ENCODE results near the gene RSPH6A.
A peak's percentile ranks its signal among the peaks of the same experiment; 100 is the strongest.

The RSPH6A gene

DNA sequence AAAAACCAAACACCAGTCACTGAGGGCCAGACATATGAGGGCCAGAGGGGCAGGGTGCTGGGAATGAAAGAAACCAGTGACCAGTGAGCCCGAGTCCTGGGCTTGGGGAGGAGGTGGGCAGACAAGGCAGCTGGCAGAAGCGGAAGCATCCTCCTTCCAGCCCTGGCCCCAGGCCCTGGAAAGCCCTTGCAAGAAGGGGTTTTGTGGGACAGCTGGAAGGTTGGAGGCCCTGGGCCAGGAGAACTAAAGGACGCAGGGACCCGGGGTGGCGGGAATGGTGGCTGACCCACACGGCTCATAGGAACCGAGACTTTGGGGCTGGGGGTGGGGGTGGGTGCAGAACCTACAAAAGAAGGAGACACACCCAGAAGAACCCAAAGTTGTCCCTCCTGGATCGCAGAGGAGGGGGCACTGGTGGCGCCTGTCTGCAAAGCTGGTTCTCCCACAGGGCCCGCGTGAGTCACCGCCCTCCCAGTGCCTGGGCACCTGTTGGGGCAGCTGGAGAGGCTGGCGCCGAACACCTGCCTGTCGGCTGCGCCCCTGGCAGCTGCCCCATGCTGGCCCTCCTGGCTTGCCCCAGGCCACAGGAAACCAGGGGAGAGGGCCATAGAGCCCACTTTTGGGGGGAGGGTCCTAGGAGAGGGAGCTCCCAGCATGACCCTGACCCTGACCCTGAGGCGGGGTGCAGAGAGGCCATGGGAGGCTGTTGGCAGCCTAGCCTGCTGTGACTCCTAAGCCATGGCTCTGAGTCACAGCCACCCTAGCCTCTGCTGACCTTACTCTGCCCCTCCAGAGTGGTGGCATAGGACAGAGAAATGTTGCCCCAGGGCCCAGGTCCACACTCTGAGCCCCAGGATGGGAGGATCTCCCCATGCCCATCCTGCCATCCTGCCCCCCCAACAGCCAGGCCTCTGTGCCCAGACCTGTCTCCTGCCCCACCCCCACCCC, 33.6 kb downstream of the RSPH6A start:
- no peak for DNase-seq (ENCODE audit: low read depth in 2 of 2)

DNA sequence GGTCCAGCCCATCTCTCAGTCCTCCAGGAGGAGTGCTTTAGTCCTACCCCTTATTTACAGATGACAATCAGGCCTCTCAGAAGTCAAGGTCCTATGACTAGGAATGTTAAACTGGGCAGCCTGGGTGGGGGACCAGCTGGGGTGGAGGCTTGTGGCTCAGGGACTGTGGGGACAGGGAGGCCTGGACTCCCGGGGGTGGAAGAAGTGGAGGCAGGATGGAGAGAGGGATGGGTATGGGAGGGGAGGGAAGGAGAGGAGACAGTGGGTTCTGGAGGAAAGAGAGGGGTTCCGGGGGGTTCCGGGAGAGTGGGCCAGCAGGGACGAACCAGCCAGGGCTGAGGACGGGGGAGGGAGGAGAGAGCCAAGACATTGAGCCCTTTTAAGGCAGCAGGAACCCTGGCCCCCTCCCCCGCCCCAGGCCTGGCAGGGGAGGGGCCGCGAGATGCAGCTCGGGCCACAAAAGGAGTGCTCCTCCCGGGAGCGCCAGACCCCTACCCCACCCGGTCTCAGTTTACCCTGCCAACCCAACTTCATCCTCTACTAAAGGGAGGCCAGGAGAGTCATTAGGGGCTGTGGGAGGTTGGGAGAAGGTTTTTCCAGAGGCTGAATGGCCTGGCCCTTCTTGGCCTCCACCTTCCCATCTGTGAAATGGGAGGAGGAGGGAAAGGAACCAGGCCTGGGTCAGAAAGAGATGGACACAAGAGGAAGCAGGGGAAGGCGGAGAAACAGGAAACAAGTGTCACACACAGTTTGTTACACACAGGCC, 34.5 kb downstream of the RSPH6A start:
- no peak for DNase-seq (ENCODE audit: low read depth in 2 of 2)

DNA sequence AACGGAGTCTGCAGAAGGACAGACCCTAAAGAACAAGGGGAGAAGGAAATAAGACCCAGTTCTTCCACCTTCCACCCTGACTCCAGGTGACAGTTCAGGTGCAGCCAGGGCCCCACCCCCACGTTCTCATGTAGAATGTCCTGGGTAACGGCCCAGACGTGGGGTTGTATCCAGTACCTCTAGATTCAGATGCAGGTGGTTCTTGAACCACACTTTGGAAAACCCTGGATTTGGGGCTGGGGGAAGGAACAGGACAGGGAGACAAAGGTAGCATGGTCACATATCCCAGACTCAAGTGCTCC, 35.0 kb downstream of the RSPH6A start:
- no peak for DNase-seq (ENCODE audit: low read depth in 2 of 2)

DNA sequence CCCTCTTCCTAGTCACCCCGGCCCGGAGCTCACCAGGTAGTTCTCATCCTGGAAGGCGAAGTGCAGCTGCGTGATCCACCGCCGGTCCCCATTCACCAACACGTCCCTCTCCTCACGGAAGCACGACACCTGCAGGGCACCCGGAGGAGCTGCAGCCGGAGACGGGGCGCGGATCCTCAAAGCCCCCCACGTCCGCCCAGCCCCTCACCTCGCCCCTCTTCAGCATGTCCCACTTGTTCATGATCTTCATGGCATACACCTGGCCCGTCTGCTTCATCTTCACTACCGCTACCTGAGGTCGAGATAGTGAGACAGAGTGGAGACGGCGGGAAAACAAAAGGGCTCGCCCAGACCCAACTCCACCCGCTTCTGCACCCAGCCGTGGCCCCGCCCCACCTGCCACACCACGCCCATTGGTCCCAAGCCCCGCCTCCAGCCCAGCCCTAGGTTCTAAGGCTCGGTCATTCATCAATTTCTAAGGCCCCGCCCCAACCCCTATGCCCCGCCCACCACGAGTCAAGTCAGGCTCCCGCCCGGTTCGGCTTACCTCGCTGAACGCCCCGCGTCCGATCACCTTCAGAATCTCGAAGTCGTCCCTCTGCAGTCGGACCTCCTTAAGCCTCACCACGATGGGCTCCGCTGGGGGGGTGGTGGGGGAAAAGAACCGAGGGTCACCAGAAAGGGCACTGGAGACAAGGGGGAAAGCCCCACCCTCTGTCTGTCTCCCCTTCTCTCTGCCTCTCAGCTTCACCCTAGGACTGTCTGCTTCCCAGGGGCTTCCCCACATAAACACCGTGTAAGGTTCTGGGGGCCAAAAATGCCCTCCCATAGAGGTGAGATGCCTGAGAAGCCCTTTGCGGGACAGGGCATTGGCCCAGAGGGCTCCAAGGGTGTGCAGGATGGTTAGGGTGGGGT, 35.6 kb downstream of the RSPH6A start:
- DNase-seq (ENCODE audit: low read depth in 2 of 2) = peak; percentile 64 to 65

DNA sequence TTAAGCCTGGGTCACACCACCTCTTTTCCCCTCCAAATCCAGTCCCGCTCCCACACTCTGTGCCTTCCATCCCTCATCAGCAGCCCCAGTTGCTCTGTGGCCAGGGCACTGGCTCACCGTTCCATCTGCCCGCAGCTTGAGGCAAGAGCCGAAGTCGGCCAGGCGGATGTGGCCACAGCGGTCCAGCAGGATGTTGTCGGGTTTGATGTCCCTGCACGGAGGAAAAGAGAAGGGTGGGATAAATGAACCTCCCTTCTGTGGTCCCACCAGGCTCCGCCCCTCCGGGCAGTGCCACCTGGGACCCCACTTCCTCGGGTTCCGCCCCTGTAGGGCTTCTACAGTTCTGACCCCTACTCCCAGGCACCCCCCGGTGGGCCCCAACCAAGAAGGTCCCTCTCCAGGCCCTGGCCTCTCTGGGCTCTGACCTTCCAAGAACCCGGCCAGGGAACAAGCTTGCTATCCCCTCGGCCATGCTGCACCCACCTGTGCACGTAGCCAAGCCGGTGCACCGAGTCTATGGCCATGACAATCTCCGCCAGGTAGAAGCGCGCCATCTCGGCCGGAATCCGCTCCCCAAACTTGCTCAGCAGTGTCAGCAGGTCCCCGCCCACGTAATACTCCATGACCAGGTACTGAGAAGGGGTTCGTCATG, 37.0 kb downstream of the RSPH6A start:
- no peak for DNase-seq (ENCODE audit: low read depth in 2 of 2)

DNA sequence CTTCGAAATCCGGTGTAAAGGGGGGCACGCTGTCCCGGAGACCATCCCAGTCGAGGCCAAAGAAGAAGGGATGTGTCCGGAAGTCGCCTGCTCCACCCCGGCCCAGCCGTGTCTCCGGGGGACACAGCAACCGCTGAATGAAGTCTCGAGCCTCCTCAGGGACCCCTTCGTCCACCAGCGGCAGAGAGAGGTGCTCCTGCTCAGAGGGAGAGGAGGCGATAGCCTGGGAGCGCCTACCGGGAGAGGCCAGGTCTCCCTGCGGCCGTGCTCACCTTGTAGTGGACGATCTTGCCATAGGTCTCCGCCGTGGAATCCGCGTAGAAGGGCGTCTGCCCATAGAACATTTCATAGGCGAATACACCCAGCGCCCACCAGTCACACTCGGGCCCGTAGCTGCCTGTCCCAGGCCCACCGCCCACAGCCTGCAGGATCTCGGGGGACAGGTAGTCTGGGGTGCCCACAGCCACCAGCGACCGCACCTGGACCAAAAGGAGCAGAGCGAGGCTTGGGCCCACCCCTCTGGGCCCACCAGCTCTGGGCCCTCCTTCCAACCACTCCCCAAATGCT, 37.6 kb downstream of the RSPH6A start:
- DNase-seq (ENCODE audit: low read depth in 2 of 2) = no peak

DNA sequence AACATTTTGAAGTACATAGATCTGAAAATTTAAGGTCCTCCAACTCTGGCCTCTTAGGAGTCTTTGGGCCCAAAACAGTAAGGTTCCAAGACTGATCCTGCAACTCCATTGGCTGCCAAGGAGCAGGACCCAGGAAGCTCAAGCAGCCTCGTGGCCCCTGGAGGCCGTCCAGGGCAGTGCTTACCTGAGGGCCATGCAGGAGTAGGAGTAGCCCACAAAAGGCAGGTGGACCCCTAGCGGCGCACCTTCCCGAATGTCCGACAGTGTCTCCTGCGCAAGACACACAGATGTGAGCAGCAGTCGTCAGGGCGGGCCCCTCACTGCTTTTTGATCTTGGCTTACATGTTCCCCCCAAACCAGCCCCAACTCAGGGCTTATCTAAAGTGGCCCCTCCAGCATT, 40.3 kb downstream of the RSPH6A start:
- no peak for DNase-seq (ENCODE audit: low read depth in 2 of 2)

DNA sequence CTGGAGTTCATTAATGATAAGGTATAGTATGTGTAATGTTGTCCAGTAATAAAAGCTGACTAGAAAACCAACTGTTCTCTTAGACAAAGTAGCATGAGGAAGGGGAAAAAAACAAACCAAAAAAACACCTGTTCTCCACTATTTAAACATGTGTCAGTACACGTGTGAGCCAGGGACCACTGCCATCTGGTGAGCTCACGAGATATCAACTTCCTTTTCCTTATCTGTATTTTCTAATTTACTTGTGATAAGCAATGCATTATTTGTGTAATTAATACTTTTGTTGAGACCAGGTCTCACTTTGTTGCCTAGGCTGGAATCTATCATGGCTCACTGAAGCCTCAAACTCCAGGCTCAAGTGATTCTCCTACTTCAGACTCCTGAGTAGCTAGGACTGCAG, 41.7 kb downstream of the RSPH6A start:
- DNase-seq (ENCODE audit: low read depth in 2 of 2) = no peak

DNA sequence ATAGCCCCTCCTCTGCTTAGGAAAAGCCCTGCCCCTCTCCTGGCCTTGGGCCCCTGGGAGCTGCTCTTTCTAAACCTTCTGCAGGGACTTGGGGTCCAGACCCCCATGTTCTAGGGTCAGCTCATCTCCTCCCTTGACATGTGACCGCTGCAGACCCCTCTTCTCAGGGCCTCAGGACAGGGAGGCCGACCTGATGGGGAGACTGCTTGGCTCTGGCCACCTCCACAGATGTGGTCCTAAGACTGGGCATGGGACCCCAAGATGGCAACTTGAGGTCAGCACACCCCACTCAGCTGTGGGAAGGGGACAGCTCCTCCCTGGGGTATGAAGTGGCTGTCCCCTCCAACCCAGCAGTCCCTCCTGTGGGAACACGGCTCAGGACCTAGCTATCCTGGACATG, 42.2 kb downstream of the RSPH6A start:
- no peak for DNase-seq (ENCODE audit: low read depth in 2 of 2)

DNA sequence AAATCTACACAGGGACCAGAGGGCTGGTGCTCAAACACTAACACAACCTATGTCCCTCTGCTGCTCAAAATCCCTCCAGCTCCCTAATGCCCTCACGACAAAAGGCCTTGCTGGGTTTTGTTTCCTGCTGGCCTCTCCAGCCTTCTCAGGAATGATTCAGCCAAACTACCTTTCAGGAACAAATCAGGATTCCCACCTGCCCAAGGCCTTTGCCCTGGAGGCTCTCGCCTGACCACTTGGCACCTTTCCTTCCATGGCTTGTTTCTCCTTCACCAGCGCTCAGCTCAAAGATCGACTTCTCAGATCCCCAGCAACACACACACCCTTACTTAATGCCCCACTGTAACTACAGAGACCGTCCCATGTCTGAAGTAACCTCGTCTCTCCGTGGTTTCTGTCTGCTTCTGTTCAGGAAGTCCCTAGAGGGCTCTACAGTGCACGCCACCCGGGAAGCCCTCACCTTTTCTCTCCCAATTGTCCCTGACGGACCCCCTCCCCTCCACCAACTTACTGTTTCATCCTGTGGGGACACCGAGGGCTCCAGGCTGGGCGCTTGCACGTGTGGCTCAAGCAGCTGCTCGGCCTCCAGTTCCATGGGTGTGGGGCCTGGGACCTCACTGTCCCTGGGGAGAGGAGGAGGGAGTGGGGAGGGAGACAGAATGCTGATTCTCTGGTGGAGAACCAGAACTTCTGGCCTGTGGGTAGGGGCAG, 42.8 kb downstream of the RSPH6A start:
- no peak for DNase-seq (ENCODE audit: low read depth in 2 of 2)

DNA sequence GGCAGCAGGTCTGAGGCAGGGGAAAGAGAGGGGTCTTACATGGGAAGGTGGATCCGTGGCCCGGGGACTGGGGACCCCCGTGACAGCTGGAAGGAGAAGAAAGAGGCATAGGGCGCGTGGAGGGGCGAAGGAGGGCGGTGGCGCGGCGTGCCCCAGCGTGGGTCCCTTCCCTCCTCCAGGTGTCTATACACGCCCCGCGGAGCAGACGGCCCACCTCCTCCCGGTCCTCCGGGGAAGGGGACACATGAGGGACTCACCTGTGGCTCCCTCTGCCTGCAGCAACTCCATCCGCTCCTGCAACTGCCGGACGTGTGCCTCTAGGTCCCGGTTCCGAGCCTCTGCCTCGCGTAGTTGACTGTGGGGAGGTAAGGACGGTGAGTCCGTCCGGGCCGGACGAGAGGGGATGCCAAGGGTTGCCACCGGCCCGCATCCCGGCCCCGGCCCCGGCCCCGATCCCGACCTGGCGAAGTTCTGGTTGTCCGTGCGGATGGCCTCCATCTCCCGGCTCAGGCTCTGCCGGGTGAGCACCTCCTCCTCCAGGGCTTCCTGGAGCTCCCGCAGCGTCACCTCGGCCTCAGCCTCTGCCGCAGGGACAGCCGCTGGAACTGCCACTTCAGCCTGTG, 43.7 kb downstream of the RSPH6A start:
- DNase-seq (ENCODE audit: low read depth in 2 of 2) = no peak

DNA sequence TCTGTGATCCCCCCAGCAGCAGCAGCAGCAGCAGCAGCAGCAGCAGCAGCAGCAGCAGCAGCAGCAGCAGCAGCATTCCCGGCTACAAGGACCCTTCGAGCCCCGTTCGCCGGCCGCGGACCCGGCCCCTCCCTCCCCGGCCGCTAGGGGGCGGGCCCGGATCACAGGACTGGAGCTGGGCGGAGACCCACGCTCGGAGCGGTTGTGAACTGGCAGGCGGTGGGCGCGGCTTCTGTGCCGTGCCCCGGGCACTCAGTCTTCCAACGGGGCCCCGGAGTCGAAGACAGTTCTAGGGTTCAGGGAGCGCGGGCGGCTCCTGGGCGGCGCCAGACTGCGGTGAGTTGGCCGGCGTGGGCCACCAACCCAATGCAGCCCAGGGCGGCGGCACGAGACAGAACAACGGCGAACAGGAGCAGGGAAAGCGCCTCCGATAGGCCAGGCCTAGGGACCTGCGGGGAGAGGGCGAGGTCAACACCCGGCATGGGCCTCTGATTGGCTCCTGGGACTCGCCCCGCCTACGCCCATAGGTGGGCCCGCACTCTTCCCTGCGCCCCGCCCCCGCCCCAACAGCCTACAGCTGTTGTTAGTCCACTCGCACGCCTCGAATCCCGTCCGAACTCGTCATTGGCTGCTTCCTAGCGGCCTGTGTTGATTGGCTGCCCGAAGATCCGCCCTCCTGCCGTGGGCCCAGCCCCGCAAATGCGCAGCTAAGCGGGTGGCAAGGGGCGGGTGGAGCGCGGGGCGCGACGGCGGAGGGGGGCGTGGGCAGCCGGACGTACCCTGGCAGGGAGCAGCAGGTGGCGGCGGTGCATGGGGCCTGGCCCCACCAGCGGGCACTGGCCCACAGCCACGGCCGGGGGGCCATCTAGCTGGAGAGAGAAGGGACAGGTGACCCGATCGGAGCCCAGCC, 44.7 kb downstream of the RSPH6A start:
- peak; percentile 78 to 85 for DNase-seq (ENCODE audit: low read depth in 2 of 2)

DNA sequence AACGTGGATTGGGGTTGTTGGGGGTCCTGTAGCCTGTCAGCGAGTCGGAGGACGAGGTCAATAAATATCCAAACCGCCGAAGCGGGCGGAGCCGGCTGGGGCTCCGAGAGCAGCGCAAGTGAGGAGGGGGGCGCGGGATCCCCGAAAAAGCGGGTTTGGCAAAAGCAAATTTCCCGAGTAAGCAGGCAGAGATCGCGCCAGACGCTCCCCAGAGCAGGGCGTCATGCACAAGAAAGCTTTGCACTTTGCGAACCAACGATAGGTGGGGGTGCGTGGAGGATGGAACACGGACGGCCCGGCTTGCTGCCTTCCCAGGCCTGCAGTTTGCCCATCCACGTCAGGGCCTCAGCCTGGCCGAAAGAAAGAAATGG, 45.3 kb downstream of the RSPH6A start:
- peak in 1 of 2 donors; percentile 33 for DNase-seq (ENCODE audit: low read depth in 2 of 2)

DNA sequence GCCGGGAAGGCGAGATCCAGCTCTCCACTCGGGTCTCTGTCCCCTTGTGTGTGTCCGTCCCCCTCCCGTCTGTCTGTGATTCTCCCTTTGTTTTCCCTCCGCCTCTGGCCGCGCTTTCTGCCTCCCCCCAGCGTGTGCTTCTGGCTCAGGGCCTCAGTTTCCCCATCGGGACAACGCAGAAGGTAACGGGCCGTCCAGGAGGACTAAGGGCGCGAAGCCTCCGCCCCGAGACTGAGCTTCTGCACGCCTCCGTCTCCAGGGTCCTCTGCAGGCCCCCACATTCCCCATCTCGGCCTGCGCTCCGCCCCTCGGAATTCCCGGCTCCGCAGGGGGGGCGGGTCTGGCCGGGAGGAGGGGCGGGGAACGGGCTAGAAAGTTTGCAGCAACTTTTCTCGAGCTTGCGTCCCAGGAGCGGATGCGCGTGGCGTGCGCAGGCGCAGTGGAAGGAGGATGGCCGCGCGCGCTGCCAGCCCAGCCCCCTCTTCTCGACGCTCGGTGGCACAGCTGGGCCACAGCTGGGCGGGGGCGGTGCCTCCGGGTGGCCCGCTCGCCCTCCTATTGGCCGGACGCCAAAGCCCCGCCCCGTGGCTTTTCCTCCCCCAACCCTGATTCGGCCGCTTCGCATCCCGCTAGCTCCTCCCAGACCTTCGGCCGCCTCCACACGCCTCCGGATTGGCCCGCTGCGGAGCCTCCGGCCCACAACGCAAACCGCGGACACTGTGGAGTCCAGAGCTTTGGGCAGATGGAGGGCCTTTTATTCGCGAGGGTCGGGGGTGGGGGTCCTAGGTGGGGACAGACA, 45.9 kb downstream of the RSPH6A start, which contains the start of gene SIX5:
Gene SIX5, minus strand, starts transcription at position 269 of the 799 bp plus-strand sequence. CDS start 408 bp downstream, outside the sequence.
- DNase-seq (ENCODE audit: low read depth in 2 of 2) = peak; percentile 83 to 91

DNA sequence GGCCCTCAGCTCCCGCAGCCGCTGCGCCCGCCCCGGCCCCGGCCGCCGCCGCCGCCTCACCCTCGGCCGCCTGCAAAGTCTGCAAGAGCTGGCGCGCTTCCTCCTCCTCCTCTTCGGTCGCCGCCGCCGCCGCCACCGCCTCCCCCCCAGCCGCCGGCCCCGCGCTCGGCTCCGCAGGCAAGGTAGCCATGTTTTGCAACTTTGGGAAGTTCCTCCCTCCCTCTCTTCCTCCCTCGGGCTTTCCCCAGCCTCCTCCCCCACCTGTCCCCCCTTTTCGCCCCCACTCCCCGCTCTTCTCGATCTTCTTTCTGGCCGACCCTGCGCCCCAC, 46.5 kb downstream of the RSPH6A start:
- peak in 1 of 2 donors; percentile 37 for DNase-seq (ENCODE audit: low read depth in 2 of 2)

DNA sequence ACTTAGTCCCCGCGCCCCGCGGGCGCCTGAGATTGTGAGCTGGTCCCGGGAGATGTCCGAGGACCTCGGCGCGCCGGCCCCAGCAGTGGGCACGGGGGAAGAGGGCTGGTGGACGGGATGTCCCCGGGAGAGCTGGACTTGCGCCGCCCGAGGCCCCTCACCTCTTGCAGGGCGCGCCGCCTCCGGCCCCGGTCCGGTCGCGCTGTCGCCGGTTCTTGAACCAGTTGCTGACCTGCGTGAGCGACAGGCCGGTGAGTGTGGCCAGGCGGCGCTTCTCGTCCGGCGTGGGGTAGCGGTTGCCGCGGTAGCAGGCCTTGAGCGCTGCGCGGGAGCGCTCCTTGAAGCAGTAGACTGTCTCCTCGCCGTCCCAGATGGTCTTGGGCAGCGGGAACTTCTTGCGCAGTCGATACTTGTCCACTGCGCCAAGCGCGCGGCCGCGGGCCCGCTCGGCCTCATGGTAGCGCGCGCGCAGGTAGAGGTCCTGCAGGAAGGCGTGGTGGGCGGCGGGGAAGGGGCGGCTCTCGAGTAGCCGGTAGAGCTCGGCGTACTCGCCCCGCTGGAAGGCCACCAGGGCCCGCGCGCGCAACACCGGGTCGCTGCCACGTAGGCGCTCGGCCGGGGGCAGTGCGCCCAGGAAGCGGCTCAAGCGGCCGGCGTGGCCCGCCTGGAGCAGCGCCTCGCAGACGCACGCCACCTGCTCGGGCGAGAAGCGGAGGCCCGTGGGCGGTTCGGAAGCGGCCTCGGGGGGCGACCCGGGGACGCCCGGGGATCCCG, 47.0 kb downstream of the RSPH6A start:
- DNase-seq (ENCODE audit: low read depth in 2 of 2) = no peak

DNA sequence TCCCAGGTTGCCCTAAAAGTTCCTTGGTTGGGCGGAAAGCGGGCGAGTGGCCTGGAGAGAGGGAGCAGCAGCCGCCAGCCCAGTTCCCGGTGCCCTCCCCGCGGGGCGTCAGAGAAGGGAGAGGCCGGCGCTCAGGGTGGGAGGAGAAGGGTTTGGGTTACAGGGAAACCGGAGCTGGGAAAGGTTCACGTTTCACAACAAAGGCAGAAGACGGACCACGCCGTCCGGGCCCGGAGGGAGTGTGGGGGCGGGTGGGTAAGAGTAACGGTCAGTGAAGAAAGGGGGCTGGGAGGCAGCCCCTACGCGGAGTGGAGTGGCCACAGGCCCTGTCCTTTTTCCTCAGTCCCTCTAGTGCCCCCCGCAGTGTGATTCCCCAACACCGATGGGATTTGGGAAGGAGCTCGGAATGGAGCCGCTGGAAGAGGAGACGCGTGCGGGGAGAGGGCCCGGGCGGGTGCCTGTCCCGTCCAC, 47.7 kb downstream of the RSPH6A start:
- no peak for DNase-seq (ENCODE audit: low read depth in 2 of 2)

Data from stimulated activated CD8-positive, alpha-beta memory T cell treated with anti-CD3 and anti-CD28 coated beads, Interleukin-7, amount 100 ng/mL, for 4 hours (primary cell).